Activated CD4-positive, alpha-beta T cell treated with anti-CD3 and anti-CD28 coated beads, Interleukin-2, Interleukin-6, amounts not matched to agents 100 ng/mL and 50 ng/mL, durations not matched to agents 16 hours and 8 hours (primary cell): ENCODE results near the gene CACNA1A.
"Not testable (repeated sequence)": the region's sequence is repeated elsewhere in the genome, so short reads cannot be mapped to it uniquely, and the experiment has no call there.

Source experiments
- DNase-seq: peaks from one replicate; pipeline ENCODE4 v3.0.0-alpha.2; 2020

CACNA1A gene

GRCh38 chr19:13492128-13492527 lies 14.2 kb downstream of the CACNA1A start:
- DNase-seq, result no peak

GRCh38 chr19:13487985-13488384 lies 18.3 kb downstream of the CACNA1A start:
- no peak for DNase-seq

- DNase-seq, result no peak
These were observed 22.1 kb downstream of the CACNA1A start for GRCh38 chr19:13484166-13484565.

- no peak for DNase-seq
These were observed 23.1 kb downstream of the CACNA1A start for GRCh38 chr19:13483215-13483614.

GRCh38 chr19:13478576-13478975 lies 27.7 kb downstream of the CACNA1A start:
- no peak for DNase-seq

- no peak for DNase-seq
These were observed 30.2 kb downstream of the CACNA1A start for GRCh38 chr19:13476071-13476470.

- no peak for DNase-seq
These were observed 31.2 kb downstream of the CACNA1A start for GRCh38 chr19:13475044-13475443.

- no peak for DNase-seq
These were observed 39.6 kb downstream of the CACNA1A start for GRCh38 chr19:13466697-13467096.

- DNase-seq, result peak; percentile 16
These were observed 43.0 kb downstream of the CACNA1A start for GRCh38 chr19:13463296-13463695.

GRCh38 chr19:13461536-13461935 lies 44.7 kb downstream of the CACNA1A start:
- no peak for DNase-seq

- DNase-seq, result no peak
These were observed 46.2 kb downstream of the CACNA1A start for GRCh38 chr19:13460045-13460444.

GRCh38 chr19:13459351-13459750 lies 46.9 kb downstream of the CACNA1A start:
- DNase-seq, result no peak

- DNase-seq, result no peak
These were observed 54.8 kb downstream of the CACNA1A start for GRCh38 chr19:13451434-13451995.

- no peak for DNase-seq
These were observed 58.3 kb downstream of the CACNA1A start for GRCh38 chr19:13447978-13448377.

- DNase-seq, result peak; percentile 19
These were observed 64.3 kb downstream of the CACNA1A start for GRCh38 chr19:13441810-13442512.

GRCh38 chr19:13437919-13438618 lies 68.2 kb downstream of the CACNA1A start:
- no peak for DNase-seq

- no peak for DNase-seq
These were observed 69.9 kb downstream of the CACNA1A start for GRCh38 chr19:13436352-13436751.

- DNase-seq, result peak; percentile 62
These were observed 75.3 kb downstream of the CACNA1A start for GRCh38 chr19:13430790-13431582.

- no peak for DNase-seq
These were observed 76.7 kb downstream of the CACNA1A start for GRCh38 chr19:13429563-13429962.

- DNase-seq, result peak; percentile 26
These were observed 77.9 kb downstream of the CACNA1A start for GRCh38 chr19:13428352-13428751.

- DNase-seq, result no peak
These were observed 78.8 kb downstream of the CACNA1A start for GRCh38 chr19:13427273-13428051.

GRCh38 chr19:13425875-13426274 lies 80.4 kb downstream of the CACNA1A start:
- DNase-seq, result not testable (repeated sequence)

- no peak for DNase-seq
These were observed 81.1 kb downstream of the CACNA1A start for GRCh38 chr19:13425151-13425550.
